K562 (cell line): Measurements from ENCODE around the gene COPS6. TPM values are rescaled to one million over a fixed set of nuclear protein-coding genes. Genes with fewer than 3 reads are reported as not detected.

Experiments
- BCOR ChIP-seq: fragments of 450-650 bp; IDR thresholded peaks from 2 replicates; pipeline ENCODE4 v1.6.1; 2016
- DMBX1 ChIP-seq: fragments of 250-450 bp; sonication (Bioruptor Pico); IDR thresholded peaks from 2 replicates; pipeline ENCODE4 v1.8.0; 2022; ENCODE audit warnings: inconsistent platforms, mild to moderate bottlenecking, moderate library complexity, borderline replicate concordance
- DPF2 ChIP-seq: fragments of 450-650 bp; IDR thresholded peaks from 2 replicates; pipeline ENCODE4 v1.6.1; 2016
- KLF10 ChIP-seq: fragments of 250-450 bp; sonication (Bioruptor Pico); IDR thresholded peaks from 2 replicates; pipeline ENCODE4 v1.6.1; 2021; ENCODE audit warnings: matching md5 sums
- SMARCE1 ChIP-seq: fragments of 450-650 bp; IDR thresholded peaks from 2 replicates; pipeline ENCODE4 v1.7.1; 2016; ENCODE audit warnings: mild to moderate bottlenecking
- ZNF212 ChIP-seq: fragments of 450-650 bp; formaldehyde crosslinking; IDR thresholded peaks from 2 replicates; pipeline ENCODE4 v1.4.0; 2020; ENCODE audit warnings: mild to moderate bottlenecking
- polyA plus RNA-seq, 8 experiments: library from polyadenylated mRNA; depleted of rRNA in 4 of 8; stranded (reverse) in 5 of 8; unstranded in 3 of 8; fragments of >200 nt; fragmentation: Nextera tagmentation in 2 of 8; fragmentation: Illumina TruSeq in 1 of 8; extraction: Ambion mirVana in 2 of 8; extraction: Trizol in 1 of 8; gene quantifications; 2 replicates each; pipeline versions ENCODE4 v1.2.1 to v1.2.3, GENCODE V29; 2011 to 2014; ENCODE audit warnings: inconsistent platforms in 1 of 8, missing spikeins in 1 of 8
- total RNA-seq, 7 experiments: library from RNA; depleted of rRNA in 6 of 7; stranded (reverse); fragments of >200 nt in 6 of 7; fragmentation: Illumina TruSeq in 2 of 7; extraction: Trizol in 2 of 7; gene quantifications; 2 replicates each; pipeline versions ENCODE4 v1.2.1 to v1.2.3, GENCODE V29; 2011 to 2021; ENCODE audit warnings: low replicate concordance in 1 of 7
- TF ChIP-seq, protein P1 (sequence below): fragments of 450-650 bp; IDR thresholded peaks from 2 replicates; pipeline ENCODE4 v1.6.1; 2016
- TF ChIP-seq, protein P2 (sequence below): fragments of 450-650 bp; IDR thresholded peaks from 2 replicates; pipeline ENCODE4 v1.6.1; 2018; ENCODE audit warnings: mild to moderate bottlenecking, low read depth; ENCODE audit not compliant: partially characterized antibody
- TF ChIP-seq, protein P3 (sequence below): sonication (generic); formaldehyde crosslinking; IDR thresholded peaks from 2 replicates; pipeline ENCODE4 v1.8.1; 2023; ENCODE audit warnings: mild to moderate bottlenecking, missing genetic modification reagents
- TF ChIP-seq, protein P4 (sequence below): sonication (generic); formaldehyde crosslinking; IDR thresholded peaks from 2 replicates; pipeline ENCODE4 v1.8.1; 2023; ENCODE audit warnings: missing genetic modification reagents, mild to moderate bottlenecking, borderline replicate concordance

The COPS6 gene
- total and polyA plus RNA-seq, 9 of the 15 experiments (the other 6 are each of a cell fraction or from before 2014, with no cell fraction given): 63.0 to 331 (median 168) TPM

DNA sequence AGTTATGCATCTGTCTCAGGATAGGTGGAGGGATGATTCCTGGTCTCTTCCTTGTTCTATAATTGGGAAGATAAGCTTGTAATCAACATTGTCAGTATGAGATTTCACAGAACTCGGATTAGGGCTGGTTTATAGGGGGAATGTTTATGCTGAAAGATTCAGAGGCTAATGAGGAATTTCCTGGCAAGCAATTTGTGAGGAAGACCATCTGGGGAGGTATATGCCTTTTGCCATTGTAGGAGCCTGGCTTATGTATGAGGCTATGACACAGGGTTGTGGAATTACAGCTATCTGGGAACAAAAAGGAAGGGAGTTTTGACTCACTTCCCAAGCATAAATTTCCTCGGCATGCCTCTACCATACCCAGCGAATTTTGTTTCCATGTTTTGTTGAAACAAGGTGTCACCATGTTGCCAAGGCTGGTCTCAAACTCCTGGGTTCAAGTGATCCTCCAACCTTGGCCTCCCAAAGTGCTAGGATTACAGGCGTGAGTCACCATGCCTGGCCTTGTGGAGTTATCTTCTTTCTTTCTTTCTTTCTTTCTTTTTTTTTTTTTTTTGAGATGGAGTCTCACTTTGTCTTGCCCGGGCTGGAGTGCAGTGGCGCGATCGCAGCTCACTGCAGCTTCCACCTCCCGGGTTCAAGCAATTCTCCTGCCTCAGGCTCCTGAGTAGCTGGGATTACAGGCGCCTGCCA, 1.6 kb upstream of the COPS6 start (continued):
- TF ChIP-seq, protein P1, sequence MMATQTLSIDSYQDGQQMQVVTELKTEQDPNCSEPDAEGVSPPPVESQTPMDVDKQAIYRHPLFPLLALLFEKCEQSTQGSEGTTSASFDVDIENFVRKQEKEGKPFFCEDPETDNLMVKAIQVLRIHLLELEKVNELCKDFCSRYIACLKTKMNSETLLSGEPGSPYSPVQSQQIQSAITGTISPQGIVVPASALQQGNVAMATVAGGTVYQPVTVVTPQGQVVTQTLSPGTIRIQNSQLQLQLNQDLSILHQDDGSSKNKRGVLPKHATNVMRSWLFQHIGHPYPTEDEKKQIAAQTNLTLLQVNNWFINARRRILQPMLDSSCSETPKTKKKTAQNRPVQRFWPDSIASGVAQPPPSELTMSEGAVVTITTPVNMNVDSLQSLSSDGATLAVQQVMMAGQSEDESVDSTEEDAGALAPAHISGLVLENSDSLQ: no peak
- TF ChIP-seq, protein P2, sequence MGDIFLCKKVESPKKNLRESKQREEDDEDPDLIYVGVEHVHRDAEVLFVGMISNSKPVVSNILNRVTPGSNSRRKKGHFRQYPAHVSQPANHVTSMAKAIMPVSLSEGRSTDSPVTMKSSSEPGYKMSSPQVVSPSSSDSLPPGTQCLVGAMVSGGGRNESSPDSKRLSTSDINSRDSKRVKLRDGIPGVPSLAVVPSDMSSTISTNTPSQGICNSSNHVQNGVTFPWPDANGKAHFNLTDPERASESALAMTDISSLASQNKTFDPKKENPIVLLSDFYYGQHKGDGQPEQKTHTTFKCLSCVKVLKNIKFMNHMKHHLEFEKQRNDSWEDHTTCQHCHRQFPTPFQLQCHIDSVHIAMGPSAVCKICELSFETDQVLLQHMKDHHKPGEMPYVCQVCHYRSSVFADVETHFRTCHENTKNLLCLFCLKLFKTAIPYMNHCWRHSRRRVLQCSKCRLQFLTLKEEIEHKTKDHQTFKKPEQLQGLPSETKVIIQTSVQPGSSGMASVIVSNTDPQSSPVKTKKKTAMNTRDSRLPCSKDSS: no peak
- TF ChIP-seq, protein P3, sequence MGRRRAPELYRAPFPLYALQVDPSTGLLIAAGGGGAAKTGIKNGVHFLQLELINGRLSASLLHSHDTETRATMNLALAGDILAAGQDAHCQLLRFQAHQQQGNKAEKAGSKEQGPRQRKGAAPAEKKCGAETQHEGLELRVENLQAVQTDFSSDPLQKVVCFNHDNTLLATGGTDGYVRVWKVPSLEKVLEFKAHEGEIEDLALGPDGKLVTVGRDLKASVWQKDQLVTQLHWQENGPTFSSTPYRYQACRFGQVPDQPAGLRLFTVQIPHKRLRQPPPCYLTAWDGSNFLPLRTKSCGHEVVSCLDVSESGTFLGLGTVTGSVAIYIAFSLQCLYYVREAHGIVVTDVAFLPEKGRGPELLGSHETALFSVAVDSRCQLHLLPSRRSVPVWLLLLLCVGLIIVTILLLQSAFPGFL (CRISPR knock-in tag): no peak
- TF ChIP-seq DPF2 (peak; percentile 49; the same call in 1 of the 2 replicates), KLF10 (CRISPR knock-in tag) (no peak), BCOR (peak; percentile 52), ZNF212 (CRISPR knock-in tag) (no peak), SMARCE1 (peak; percentile 29; the same call in 1 of the 2 replicates), DMBX1 (CRISPR knock-in tag) (peak; percentile 20; the same call in 1 of the 2 replicates)
- TF ChIP-seq, protein P4, sequence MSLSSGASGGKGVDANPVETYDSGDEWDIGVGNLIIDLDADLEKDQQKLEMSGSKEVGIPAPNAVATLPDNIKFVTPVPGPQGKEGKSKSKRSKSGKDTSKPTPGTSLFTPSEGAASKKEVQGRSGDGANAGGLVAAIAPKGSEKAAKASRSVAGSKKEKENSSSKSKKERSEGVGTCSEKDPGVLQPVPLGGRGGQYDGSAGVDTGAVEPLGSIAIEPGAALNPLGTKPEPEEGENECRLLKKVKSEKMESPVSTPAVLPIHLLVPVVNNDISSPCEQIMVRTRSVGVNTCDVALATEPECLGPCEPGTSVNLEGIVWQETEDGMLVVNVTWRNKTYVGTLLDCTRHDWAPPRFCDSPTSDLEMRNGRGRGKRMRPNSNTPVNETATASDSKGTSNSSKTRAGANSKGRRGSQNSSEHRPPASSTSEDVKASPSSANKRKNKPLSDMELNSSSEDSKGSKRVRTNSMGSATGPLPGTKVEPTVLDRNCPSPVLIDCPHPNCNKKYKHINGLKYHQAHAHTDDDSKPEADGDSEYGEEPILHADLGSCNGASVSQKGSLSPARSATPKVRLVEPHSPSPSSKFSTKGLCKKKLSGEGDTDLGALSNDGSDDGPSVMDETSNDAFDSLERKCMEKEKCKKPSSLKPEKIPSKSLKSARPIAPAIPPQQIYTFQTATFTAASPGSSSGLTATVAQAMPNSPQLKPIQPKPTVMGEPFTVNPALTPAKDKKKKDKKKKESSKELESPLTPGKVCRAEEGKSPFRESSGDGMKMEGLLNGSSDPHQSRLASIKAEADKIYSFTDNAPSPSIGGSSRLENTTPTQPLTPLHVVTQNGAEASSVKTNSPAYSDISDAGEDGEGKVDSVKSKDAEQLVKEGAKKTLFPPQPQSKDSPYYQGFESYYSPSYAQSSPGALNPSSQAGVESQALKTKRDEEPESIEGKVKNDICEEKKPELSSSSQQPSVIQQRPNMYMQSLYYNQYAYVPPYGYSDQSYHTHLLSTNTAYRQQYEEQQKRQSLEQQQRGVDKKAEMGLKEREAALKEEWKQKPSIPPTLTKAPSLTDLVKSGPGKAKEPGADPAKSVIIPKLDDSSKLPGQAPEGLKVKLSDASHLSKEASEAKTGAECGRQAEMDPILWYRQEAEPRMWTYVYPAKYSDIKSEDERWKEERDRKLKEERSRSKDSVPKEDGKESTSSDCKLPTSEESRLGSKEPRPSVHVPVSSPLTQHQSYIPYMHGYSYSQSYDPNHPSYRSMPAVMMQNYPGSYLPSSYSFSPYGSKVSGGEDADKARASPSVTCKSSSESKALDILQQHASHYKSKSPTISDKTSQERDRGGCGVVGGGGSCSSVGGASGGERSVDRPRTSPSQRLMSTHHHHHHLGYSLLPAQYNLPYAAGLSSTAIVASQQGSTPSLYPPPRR: no peak
